Karpas-422 (cell line): ENCODE data around the gene AZU1. TPM values are rescaled to one million over a fixed set of nuclear protein-coding genes. Genes with fewer than 3 reads are reported as not detected.

Source experiments
- DNase-seq: peaks from one replicate; pipeline ENCODE4 v3.0.0-alpha.2; 2015
- H2AFZ ChIP-seq: fragments of 200-600 bp; sonication (generic); 2 replicates; pipeline ENCODE4 v1.6.1; 2014; ENCODE audit warnings: antibody characterized with exemption, low read length, mixed read lengths
- H3K27ac ChIP-seq: fragments of 200-600 bp; sonication (generic); 2 replicates; pipeline ENCODE4 v1.5.1; 2014; ENCODE audit warnings: mild to moderate bottlenecking, low read length, moderate library complexity
- H3K27me3 ChIP-seq: fragments of 200-600 bp; sonication (generic); 2 replicates; pipeline ENCODE4 v1.6.1; 2014; ENCODE audit warnings: low read length, mixed read lengths
- H3K36me3 ChIP-seq: fragments of 200-600 bp; sonication (generic); 2 replicates; pipeline ENCODE4 v1.6.1; 2014; ENCODE audit warnings: low read length, mixed read lengths; ENCODE audit not compliant: insufficient read depth
- H3K4me1 ChIP-seq: fragments of 200-600 bp; sonication (generic); 2 replicates; pipeline ENCODE4 v1.6.1; 2014; ENCODE audit warnings: mild to moderate bottlenecking, low read length, mixed read lengths
- H3K4me2 ChIP-seq: fragments of 200-600 bp; sonication (generic); 2 replicates; pipeline ENCODE4 v1.6.1; 2014; ENCODE audit warnings: low read length, low read depth, mild to moderate bottlenecking; ENCODE audit not compliant: poor library complexity, severe bottlenecking
- H3K4me3 ChIP-seq: fragments of 200-600 bp; sonication (generic); 2 replicates; pipeline ENCODE4 v1.5.1; 2014; ENCODE audit warnings: mild to moderate bottlenecking, antibody characterized with exemption, low read length, mixed read lengths
- H3K79me2 ChIP-seq: fragments of 200-600 bp; sonication (generic); 2 replicates; pipeline ENCODE4 v1.6.1; 2014; ENCODE audit warnings: mild to moderate bottlenecking, low read length, mixed read lengths
- H3K9ac ChIP-seq: fragments of 200-600 bp; sonication (generic); 2 replicates; pipeline ENCODE4 v1.6.0; 2014; ENCODE audit warnings: low read length
- H3K9me2 ChIP-seq: fragments of 200-600 bp; sonication (generic), shearing (Covaris generic); replicated peaks from 2 replicates; pipeline ENCODE4 v1.6.0; 2014; ENCODE audit warnings: mild to moderate bottlenecking, low read length, moderate library complexity; ENCODE audit not compliant: insufficient read depth
- H3K9me3 ChIP-seq: fragments of 300-700, 200-600 bp; sonication (generic); 2 replicates; pipeline ENCODE4 v1.6.1; 2014; ENCODE audit warnings: low read length, mixed read lengths
- H4K20me1 ChIP-seq: fragments of 200-600 bp; sonication (generic); 2 replicates; pipeline ENCODE4 v1.6.1; 2014; ENCODE audit warnings: mild to moderate bottlenecking, antibody characterized with exemption, low read length, low read depth; ENCODE audit not compliant: insufficient read depth
- total RNA-seq: library from RNA; depleted of rRNA; stranded (reverse); fragments of >200 nt; shearing (Covaris generic); gene quantifications from 2 replicates; pipeline ENCODE4 v1.2.3, GENCODE V29; 2014; ENCODE audit warnings: low replicate concordance

Gene AZU1
- total RNA-seq, 1 experiment from 2014 or later: not detected

- H3K36me3 ChIP-seq: no peaks in the 10 kb centered on the region
- no peaks in the 10 kb centered on the region for H3K27me3 ChIP-seq
- no peaks in the 10 kb centered on the region for H3K79me2 ChIP-seq
- no peaks in the 10 kb centered on the region for H3K9me3 ChIP-seq
- no peak overlapping the region for H2AFZ ChIP-seq
- H4K20me1 ChIP-seq: no peaks in the 10 kb centered on the region
- no peak overlapping the region for H3K4me3 ChIP-seq
- no peaks in the 10 kb centered on the region for H3K4me1 ChIP-seq
- no peak for DNase-seq
- H3K27ac ChIP-seq: no peak overlapping the region
- no peaks in the 10 kb centered on the region for H3K9me2 ChIP-seq
- no peak overlapping the region for H3K9ac ChIP-seq
- no peak overlapping the region for H3K4me2 ChIP-seq
Measured at GRCh38 chr19:788686-788982, 39.0 kb upstream of the AZU1 start.

GRCh38 chr19:788983-789700, 38.5 kb upstream of the AZU1 start:
- Histone ChIP-seq H3K36me3 (no peaks in the 10 kb centered on the region), H3K27me3 (no peaks in the 10 kb centered on the region), H3K4me2 (no peak overlapping the region), H3K79me2 (no peaks in the 10 kb centered on the region), H3K4me1 (no peaks in the 10 kb centered on the region), H3K9me2 (no peaks in the 10 kb centered on the region), H3K4me3 (no peak overlapping the region), H3K9me3 (no peaks in the 10 kb centered on the region), H3K27ac (no peak overlapping the region), H3K9ac (no peak overlapping the region), H2AFZ (no peak overlapping the region), H4K20me1 (no peaks in the 10 kb centered on the region)
- no peak for DNase-seq

- no peak for DNase-seq
- no peaks in the 10 kb centered on the region for H3K4me1 ChIP-seq
- no peak overlapping the region for H3K4me3 ChIP-seq
- no peaks in the 10 kb centered on the region for H3K9me3 ChIP-seq
- no peaks in the 10 kb centered on the region for H3K79me2 ChIP-seq
- no peak overlapping the region for H3K9ac ChIP-seq
- H4K20me1 ChIP-seq: no peaks in the 10 kb centered on the region
- no peaks in the 10 kb centered on the region for H3K27me3 ChIP-seq
- no peaks in the 10 kb centered on the region for H3K9me2 ChIP-seq
- H2AFZ ChIP-seq: no peak overlapping the region
- no peaks in the 10 kb centered on the region for H3K36me3 ChIP-seq
- no peak overlapping the region for H3K4me2 ChIP-seq
- H3K27ac ChIP-seq: no peak overlapping the region
Measured at GRCh38 chr19:789701-790060, 38.0 kb upstream of the AZU1 start.

GRCh38 chr19:791007-791566, 36.5 kb upstream of the AZU1 start:
- Histone ChIP-seq H3K36me3 (no peaks in the 10 kb centered on the region), H3K9ac (no peak overlapping the region), H3K4me1 (no peaks in the 10 kb centered on the region), H2AFZ (no peak overlapping the region), H4K20me1 (no peaks in the 10 kb centered on the region), H3K27me3 (no peaks in the 10 kb centered on the region), H3K27ac (no peak overlapping the region), H3K4me3 (no peak overlapping the region), H3K79me2 (no peaks in the 10 kb centered on the region), H3K9me2 (no peaks in the 10 kb centered on the region), H3K4me2 (no peak overlapping the region), H3K9me3 (no peaks in the 10 kb centered on the region)
- no peak for DNase-seq

- Histone ChIP-seq H3K4me1 (no peaks in the 10 kb centered on the region; the same call in 1 of the 2 replicates), H3K27ac (no peak overlapping the region), H3K79me2 (no peaks in the 10 kb centered on the region), H2AFZ (no peak overlapping the region), H3K9me2 (no peaks in the 10 kb centered on the region), H3K36me3 (no peaks in the 10 kb centered on the region), H3K4me3 (no peak overlapping the region), H3K9me3 (no peaks in the 10 kb centered on the region), H4K20me1 (no peaks in the 10 kb centered on the region), H3K9ac (no peak overlapping the region), H3K27me3 (no peaks in the 10 kb centered on the region), H3K4me2 (no peak overlapping the region)
- no peak for DNase-seq
Measured at GRCh38 chr19:791567-792305, 35.9 kb upstream of the AZU1 start.

- Histone ChIP-seq H3K4me1 (no peaks in the 10 kb centered on the region; the same call in 1 of the 2 replicates), H4K20me1 (no peaks in the 10 kb centered on the region), H3K9ac (no peak overlapping the region), H3K79me2 (no peaks in the 10 kb centered on the region), H2AFZ (no peak overlapping the region), H3K4me2 (no peak overlapping the region), H3K27me3 (no peaks in the 10 kb centered on the region), H3K27ac (no peak overlapping the region), H3K9me2 (no peaks in the 10 kb centered on the region), H3K9me3 (no peaks in the 10 kb centered on the region), H3K4me3 (no peak overlapping the region), H3K36me3 (no peaks in the 10 kb centered on the region)
- DNase-seq: no peak
Measured at GRCh38 chr19:792306-792885, 35.2 kb upstream of the AZU1 start.

- no peak overlapping the region for H3K9ac ChIP-seq
- H3K27me3 ChIP-seq: no peaks in the 10 kb centered on the region
- peaks cover 10% of the 10 kb centered on the region for H3K79me2 ChIP-seq
- H3K9me2 ChIP-seq: no peaks in the 10 kb centered on the region
- H3K27ac ChIP-seq: no peak overlapping the region
- no peaks in the 10 kb centered on the region for H3K9me3 ChIP-seq
- H4K20me1 ChIP-seq: peaks cover 9% of the 10 kb centered on the region
- peaks cover 3% of the 10 kb centered on the region for H3K4me1 ChIP-seq
- H3K4me2 ChIP-seq: no peak overlapping the region
- no peak overlapping the region for H2AFZ ChIP-seq
- no peak for DNase-seq
- peaks cover 8% of the 10 kb centered on the region for H3K36me3 ChIP-seq
- no peak overlapping the region for H3K4me3 ChIP-seq
Measured at GRCh38 chr19:793806-794205, 33.8 kb upstream of the AZU1 start.

GRCh38 chr19:795073-795611, 32.5 kb upstream of the AZU1 start:
- Histone ChIP-seq H3K27me3 (no peaks in the 10 kb centered on the region), H3K4me3 (no peak overlapping the region), H3K36me3 (peaks cover 20% of the 10 kb centered on the region), H4K20me1 (peaks cover 23% of the 10 kb centered on the region), H3K9me2 (no peaks in the 10 kb centered on the region), H3K9ac (no peak overlapping the region), H2AFZ (no peak overlapping the region), H3K9me3 (no peaks in the 10 kb centered on the region), H3K27ac (no peak overlapping the region), H3K4me2 (no peak overlapping the region), H3K79me2 (peaks cover 23% of the 10 kb centered on the region), H3K4me1 (peaks cover 13% of the 10 kb centered on the region)
- no peak for DNase-seq
